ENCODE data around the gene ALDH1A1.

- peak; percentile 49 to 53 (median 50) for TF ChIP-seq CTCF (IDR thresholded peaks at IDR 0.05 in 4 of 5, conservative IDR thresholded peaks at IDR 0.05 in 1 of 5)
- no peak for TF ChIP-seq POLR2A (IDR thresholded peaks at IDR 0.05)
These were observed 81.2 kb downstream of the ALDH1A1 start for GRCh38 chr9:72871685-72872084.
